Measurements from ENCODE around the gene CTSS. TPM values are rescaled to one million over a fixed set of nuclear protein-coding genes. Genes with fewer than 3 reads are reported as not detected.
"Not testable (repeated sequence)": the region's sequence is repeated elsewhere in the genome, so short reads cannot be mapped to it uniquely, and the experiment has no call there.

The CTSS gene
- polyA plus RNA-seq, 4 donors: 34.0 to 128 (median 69.6) TPM

- not testable (repeated sequence) for DNase-seq; H3K4me3 ChIP-seq (ENCODE audit: low read depth in 1 of 3, low read length in 3 of 3); H3K4me1 ChIP-seq (ENCODE audit: control insufficient read depth in 3 of 3, insufficient read depth in 2 of 3, low read depth in 1 of 3, low read length in 2 of 3); H3K36me3 ChIP-seq (ENCODE audit: control insufficient read depth in 3 of 3, insufficient read depth in 2 of 3, low read depth in 1 of 3, low read length in 3 of 3); H3K27me3 ChIP-seq (ENCODE audit: control insufficient read depth in 3 of 3, insufficient read depth in 3 of 3, low read length in 3 of 3); H3K27ac ChIP-seq (ENCODE audit: low read depth in 1 of 3, low read length in 2 of 3); FAIRE-seq; H3K9me3 ChIP-seq (ENCODE audit: control insufficient read depth in 2 of 2, insufficient read depth in 1 of 2, low read depth in 1 of 2, low read length in 1 of 2)
- 61 to 92% (median 86%) methylated on average over 1 of the region's 1 CpG for WGBS, 3 donors
Observed at GRCh38 chr1:150709031-150709430, 56.5 kb downstream of the CTSS start.

GRCh38 chr1:150708595-150708994, 57.0 kb downstream of the CTSS start:
- H3K27ac ChIP-seq (ENCODE audit: low read depth in 1 of 3, low read length in 2 of 3): no peak overlapping the region
- no peaks in the 10 kb centered on the region for H3K4me1 ChIP-seq (ENCODE audit: control insufficient read depth in 3 of 3, insufficient read depth in 2 of 3, low read depth in 1 of 3, low read length in 2 of 3)
- FAIRE-seq: no peak
- DNase-seq: no peak
- H3K9me3 ChIP-seq (ENCODE audit: control insufficient read depth in 2 of 2, insufficient read depth in 1 of 2, low read depth in 1 of 2, low read length in 1 of 2): no peaks in the 10 kb centered on the region
- H3K4me3 ChIP-seq (ENCODE audit: low read depth in 1 of 3, low read length in 3 of 3): no peak overlapping the region
- H3K27me3 ChIP-seq (ENCODE audit: control insufficient read depth in 3 of 3, insufficient read depth in 3 of 3, low read length in 3 of 3): no peaks in the 10 kb centered on the region
- H3K36me3 ChIP-seq (ENCODE audit: control insufficient read depth in 3 of 3, insufficient read depth in 2 of 3, low read depth in 1 of 3, low read length in 3 of 3): no peaks in the 10 kb centered on the region
- 79 to 89% (median 88%) methylated on average over 2 of the region's 2 CpGs for WGBS, 3 donors

- Histone ChIP-seq H3K9me3 (ENCODE audit: control insufficient read depth in 2 of 2, insufficient read depth in 1 of 2, low read depth in 1 of 2, low read length in 1 of 2) (no peaks in the 10 kb centered on the region), H3K4me1 (ENCODE audit: control insufficient read depth in 3 of 3, insufficient read depth in 2 of 3, low read depth in 1 of 3, low read length in 2 of 3) (no peaks in the 10 kb centered on the region), H3K27me3 (ENCODE audit: control insufficient read depth in 3 of 3, insufficient read depth in 3 of 3, low read length in 3 of 3) (no peaks in the 10 kb centered on the region), H3K4me3 (ENCODE audit: low read depth in 1 of 3, low read length in 3 of 3) (no peak overlapping the region), H3K27ac (ENCODE audit: low read depth in 1 of 3, low read length in 2 of 3) (no peak overlapping the region), H3K36me3 (ENCODE audit: control insufficient read depth in 3 of 3, insufficient read depth in 2 of 3, low read depth in 1 of 3, low read length in 3 of 3) (no peaks in the 10 kb centered on the region)
- DNase-seq (no peak), FAIRE-seq (no peak)
- 86 to 95% (median 90%) methylated on average over 1 of the region's 1 CpG for WGBS, 3 donors
Observed at GRCh38 chr1:150706091-150706490, 59.5 kb downstream of the CTSS start.

GRCh38 chr1:150703427-150703826, 62.2 kb downstream of the CTSS start:
- FAIRE-seq (no peak), DNase-seq (no peak)
- Histone ChIP-seq H3K27ac (ENCODE audit: low read depth in 1 of 3, low read length in 2 of 3) (no peak overlapping the region), H3K27me3 (ENCODE audit: control insufficient read depth in 3 of 3, insufficient read depth in 3 of 3, low read length in 3 of 3) (no peaks in the 10 kb centered on the region), H3K4me1 (ENCODE audit: control insufficient read depth in 3 of 3, insufficient read depth in 2 of 3, low read depth in 1 of 3, low read length in 2 of 3) (no peaks in the 10 kb centered on the region), H3K36me3 (ENCODE audit: control insufficient read depth in 3 of 3, insufficient read depth in 2 of 3, low read depth in 1 of 3, low read length in 3 of 3) (no peaks in the 10 kb centered on the region), H3K4me3 (ENCODE audit: low read depth in 1 of 3, low read length in 3 of 3) (no peak overlapping the region), H3K9me3 (ENCODE audit: control insufficient read depth in 2 of 2, insufficient read depth in 1 of 2, low read depth in 1 of 2, low read length in 1 of 2) (no peaks in the 10 kb centered on the region)

- Histone ChIP-seq H3K4me3 (ENCODE audit: low read depth in 1 of 3, low read length in 3 of 3) (peak within 1 kb of the TSS; percentile 58 to 77 (median 70)), H3K36me3 (ENCODE audit: control insufficient read depth in 3 of 3, insufficient read depth in 2 of 3, low read depth in 1 of 3, low read length in 3 of 3) (peaks cover 3 to 9% (median 7%) of the 10 kb centered on the region in 3 donors), H3K27ac (ENCODE audit: low read depth in 1 of 3, low read length in 2 of 3) (peak within 1 kb of the TSS; percentile 48 to 87 (median 79)), H3K9me3 (ENCODE audit: control insufficient read depth in 2 of 2, insufficient read depth in 1 of 2, low read depth in 1 of 2, low read length in 1 of 2) (no peaks in the 10 kb centered on the region), H3K4me1 (ENCODE audit: control insufficient read depth in 3 of 3, insufficient read depth in 2 of 3, low read depth in 1 of 3, low read length in 2 of 3) (no peaks in the 10 kb centered on the region), H3K27me3 (ENCODE audit: control insufficient read depth in 3 of 3, insufficient read depth in 3 of 3, low read length in 3 of 3) (no peaks in the 10 kb centered on the region)
- DNase-seq: peak; percentile 98 to 100
- peak; percentile 95 for FAIRE-seq
- 0 to 1% (median 1%) methylated on average over 18 of the region's 18 CpGs for WGBS, 3 donors
Observed at GRCh38 chr1:150696995-150697927, 68.3 kb downstream of the CTSS start, which contains the start of gene GOLPH3L. Gene GOLPH3L, minus strand, starts transcription at chr1:150697154. Its CDS starts 2,316 bp downstream, at chr1:150694838.

GRCh38 chr1:150696590-150696989, 69.0 kb downstream of the CTSS start:
- no peaks in the 10 kb centered on the region for H3K27me3 ChIP-seq (ENCODE audit: control insufficient read depth in 3 of 3, insufficient read depth in 3 of 3, low read length in 3 of 3)
- H3K4me3 ChIP-seq (ENCODE audit: low read depth in 1 of 3, low read length in 3 of 3): peak overlapping the region; percentile 58 to 77 (median 70)
- H3K9me3 ChIP-seq (ENCODE audit: control insufficient read depth in 2 of 2, insufficient read depth in 1 of 2, low read depth in 1 of 2, low read length in 1 of 2): no peaks in the 10 kb centered on the region
- DNase-seq: peak in 1 of 2 donors; percentile 42
- 0 to 2% (median 0%) methylated on average over 6 of the region's 6 CpGs for WGBS, 3 donors
- no peak for FAIRE-seq
- peaks cover 3 to 10% (median 8%) of the 10 kb centered on the region in 3 donors for H3K36me3 ChIP-seq (ENCODE audit: control insufficient read depth in 3 of 3, insufficient read depth in 2 of 3, low read depth in 1 of 3, low read length in 3 of 3)
- no peaks in the 10 kb centered on the region for H3K4me1 ChIP-seq (ENCODE audit: control insufficient read depth in 3 of 3, insufficient read depth in 2 of 3, low read depth in 1 of 3, low read length in 2 of 3)
- H3K27ac ChIP-seq (ENCODE audit: low read depth in 1 of 3, low read length in 2 of 3): peak overlapping the region; percentile 48 to 87 (median 79)

GRCh38 chr1:150696162-150696561, 69.4 kb downstream of the CTSS start:
- H3K9me3 ChIP-seq (ENCODE audit: control insufficient read depth in 2 of 2, insufficient read depth in 1 of 2, low read depth in 1 of 2, low read length in 1 of 2): no peaks in the 10 kb centered on the region
- no peaks in the 10 kb centered on the region for H3K27me3 ChIP-seq (ENCODE audit: control insufficient read depth in 3 of 3, insufficient read depth in 3 of 3, low read length in 3 of 3)
- 8 to 18% (median 8%) methylated on average over 1 of the region's 1 CpG for WGBS, 3 donors
- H3K4me1 ChIP-seq (ENCODE audit: control insufficient read depth in 3 of 3, insufficient read depth in 2 of 3, low read depth in 1 of 3, low read length in 2 of 3): no peaks in the 10 kb centered on the region
- peak overlapping the region; percentile 11 to 32 (median 31) for H3K27ac ChIP-seq (ENCODE audit: low read depth in 1 of 3, low read length in 2 of 3)
- DNase-seq (peak; percentile 52 to 54), FAIRE-seq (no peak)
- H3K36me3 ChIP-seq (ENCODE audit: control insufficient read depth in 3 of 3, insufficient read depth in 2 of 3, low read depth in 1 of 3, low read length in 3 of 3): peaks cover 3 to 12% (median 8%) of the 10 kb centered on the region in 3 donors
- peak overlapping the region in 2 of 3 donors; percentile 70 to 77 for H3K4me3 ChIP-seq (ENCODE audit: low read depth in 1 of 3, low read length in 3 of 3)

- WGBS, 3 donors: 28 to 61% (median 47%) methylated on average over 4 of the region's 4 CpGs
- H3K27me3 ChIP-seq (ENCODE audit: control insufficient read depth in 3 of 3, insufficient read depth in 3 of 3, low read length in 3 of 3): no peaks in the 10 kb centered on the region
- FAIRE-seq (no peak), DNase-seq (peak; percentile 16 to 27)
- no peaks in the 10 kb centered on the region for H3K9me3 ChIP-seq (ENCODE audit: control insufficient read depth in 2 of 2, insufficient read depth in 1 of 2, low read depth in 1 of 2, low read length in 1 of 2)
- no peak overlapping the region for H3K4me3 ChIP-seq (ENCODE audit: low read depth in 1 of 3, low read length in 3 of 3)
- H3K36me3 ChIP-seq (ENCODE audit: control insufficient read depth in 3 of 3, insufficient read depth in 2 of 3, low read depth in 1 of 3, low read length in 3 of 3): peaks cover 3 to 16% (median 9%) of the 10 kb centered on the region in 3 donors
- no peaks in the 10 kb centered on the region for H3K4me1 ChIP-seq (ENCODE audit: control insufficient read depth in 3 of 3, insufficient read depth in 2 of 3, low read depth in 1 of 3, low read length in 2 of 3)
- peak overlapping the region in 1 of 3 donors; percentile 11 for H3K27ac ChIP-seq (ENCODE audit: low read depth in 1 of 3, low read length in 2 of 3)
Observed at GRCh38 chr1:150695561-150695960, 70.0 kb downstream of the CTSS start.

All from small intestine (tissue), 7 donors.